NAMALWA (cell line): ENCODE results near the gene G2E3.

Experiments used
- DNase-seq: peaks from one replicate; pipeline ENCODE4 v3.0.0-alpha.2; 2015; ENCODE audit warnings: low spot score

Gene G2E3

DNA sequence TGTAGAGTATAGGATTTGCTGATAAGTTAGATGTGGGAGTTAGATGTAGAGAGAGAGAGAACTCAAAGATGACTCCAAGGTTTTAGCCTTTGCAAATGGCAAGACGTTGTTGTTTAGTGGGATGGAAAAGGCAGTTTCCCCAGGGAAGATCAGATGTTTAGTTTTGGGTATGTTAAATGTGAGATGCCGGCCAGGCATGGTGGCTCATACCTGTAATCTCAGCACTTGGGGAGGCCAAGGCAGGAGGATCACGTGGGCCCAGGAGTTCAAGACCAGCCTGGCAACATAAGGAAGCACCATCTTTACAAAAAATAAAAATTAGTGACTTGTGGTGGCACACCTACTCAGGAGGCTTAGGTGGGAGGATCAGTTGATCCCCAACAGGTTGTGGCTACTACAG, 96.7 kb downstream of the G2E3 start:
- no peak for DNase-seq

DNA sequence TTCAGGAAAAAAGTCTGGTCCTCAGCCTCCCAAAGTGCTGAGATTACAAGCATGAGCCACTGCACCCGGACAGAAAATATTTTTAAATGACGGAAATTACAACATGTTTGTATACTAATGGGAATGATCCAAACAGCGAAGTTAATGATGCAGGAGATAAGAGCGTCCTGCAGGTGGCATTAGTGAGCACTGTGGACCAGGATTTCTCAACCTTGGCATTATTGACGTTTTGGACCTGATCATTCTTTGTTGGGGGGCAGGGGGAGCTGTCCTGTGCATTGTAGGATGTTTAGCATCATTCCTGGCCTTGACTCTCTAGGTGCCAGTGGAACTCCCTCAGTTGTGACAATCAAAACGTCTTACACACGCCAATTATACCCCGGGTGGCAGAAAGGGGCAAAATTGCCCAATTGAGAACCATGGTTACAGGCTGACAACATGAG, 97.3 kb downstream of the G2E3 start:
- DNase-seq = peak; percentile 61

DNA sequence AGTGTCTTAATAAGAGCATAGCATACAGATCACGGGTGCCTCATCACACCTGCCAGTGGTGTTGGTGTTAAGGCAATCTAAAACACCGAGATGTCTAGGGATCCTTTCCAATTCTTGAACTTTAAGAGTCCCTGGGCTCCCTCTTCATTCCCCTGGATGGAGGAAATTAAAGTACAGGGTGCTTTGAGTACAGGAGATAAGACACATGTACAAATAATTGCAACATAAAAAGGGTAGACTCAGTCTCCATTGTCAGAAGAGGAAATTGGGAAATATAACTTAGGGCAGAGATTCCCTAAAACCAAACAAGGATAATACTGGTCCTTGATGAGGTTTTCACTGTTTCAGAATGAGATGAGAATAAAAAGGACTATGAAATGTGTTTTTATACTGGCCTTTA, 98.1 kb downstream of the G2E3 start:
- DNase-seq = no peak

DNA sequence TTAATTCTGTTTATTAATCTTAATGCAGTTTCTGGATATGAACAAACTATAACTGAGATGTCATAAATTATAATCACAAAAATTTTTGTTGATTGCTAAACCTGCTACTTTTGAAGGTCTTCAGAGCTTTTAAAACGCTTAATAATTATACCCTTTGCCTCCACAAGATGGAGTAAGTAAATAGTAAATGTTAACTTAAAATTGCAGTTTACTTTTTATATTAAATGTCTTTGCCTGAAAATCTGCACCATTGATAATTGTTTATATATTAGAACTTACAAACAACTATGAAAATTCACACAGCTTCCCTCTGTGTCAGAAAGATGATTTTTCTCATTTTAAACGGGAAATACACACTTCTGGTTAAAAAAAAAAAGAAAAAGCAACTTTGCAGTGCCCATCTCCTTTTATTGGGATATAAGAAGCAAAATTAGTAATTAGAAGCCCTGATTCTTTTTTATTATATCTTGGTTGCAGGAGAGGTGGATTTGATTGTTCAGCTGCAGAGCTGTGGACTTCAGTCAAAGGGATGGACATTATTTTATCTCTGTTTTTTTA, 98.7 kb downstream of the G2E3 start:
- DNase-seq = peak; percentile 37

DNA sequence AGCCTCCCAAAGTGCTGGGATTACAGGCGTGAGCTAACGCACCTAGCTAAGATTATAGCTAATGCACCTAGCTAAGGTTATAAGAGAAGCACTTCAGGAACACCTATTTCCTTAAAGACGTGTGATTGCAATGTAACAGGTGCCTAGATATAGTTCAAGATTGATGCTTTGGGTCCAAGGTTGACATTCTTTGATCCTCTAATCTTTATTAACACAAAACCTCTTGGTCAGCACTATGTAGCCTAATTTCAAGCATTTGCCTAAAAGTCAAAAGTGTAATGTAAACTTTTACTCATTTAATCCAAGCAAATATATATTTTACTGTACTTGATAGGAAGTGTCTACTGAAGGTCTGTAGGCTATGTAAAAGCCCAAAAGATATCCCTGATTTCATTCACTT, 99.7 kb downstream of the G2E3 start:
- DNase-seq = no peak

DNA sequence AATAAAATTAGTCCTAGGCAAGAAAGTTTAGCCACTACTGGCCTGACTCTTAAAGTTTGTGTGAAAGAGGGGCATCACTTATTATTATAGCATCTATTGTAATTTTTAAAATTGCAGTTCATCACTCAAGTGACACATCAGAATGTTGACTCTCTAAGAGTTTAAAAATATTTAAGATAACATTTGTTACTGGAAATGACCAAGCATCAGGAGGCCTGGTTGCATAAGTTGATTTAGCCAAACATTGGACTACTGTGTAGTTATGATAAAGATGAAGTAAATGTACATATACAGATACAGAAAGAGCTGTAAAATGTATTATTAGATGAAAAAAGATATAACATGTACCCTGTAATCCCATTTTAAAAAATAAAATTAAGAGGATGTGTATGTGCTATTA, 110.6 kb downstream of the G2E3 start:
- DNase-seq = no peak
